GM12874 (cell line): Measurements from ENCODE around the gene GSTCD.

Experiments
- TF ChIP-seq, protein P1 (sequence below): IDR thresholded peaks from 2 replicates; pipeline ENCODE4 v1.5.1; 2011; ENCODE audit warnings: low read depth, mild to moderate bottlenecking, control low read depth, low read length, moderate library complexity; ENCODE audit not compliant: insufficient read depth

Gene GSTCD

DNA sequence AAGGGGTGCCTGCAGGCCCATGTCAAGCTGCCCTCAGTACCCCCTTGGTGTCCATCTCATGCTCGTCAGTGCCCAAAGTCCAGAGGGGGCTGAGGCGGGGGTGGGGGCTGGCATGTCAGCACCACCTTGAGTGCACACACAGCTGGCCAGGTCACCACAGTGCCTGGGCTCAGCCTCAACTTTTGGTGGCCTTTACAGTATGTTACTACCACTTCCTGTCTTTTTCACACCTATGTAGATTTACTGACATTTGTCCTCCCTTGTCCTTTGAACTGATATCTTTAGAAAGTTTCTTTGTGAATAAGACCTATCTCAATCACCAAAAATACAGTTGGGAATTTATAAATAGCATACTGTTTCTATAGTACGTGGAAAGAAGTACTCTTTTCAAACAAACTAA is 128.0 kb downstream of the GSTCD start:
- TF ChIP-seq, protein P1, sequence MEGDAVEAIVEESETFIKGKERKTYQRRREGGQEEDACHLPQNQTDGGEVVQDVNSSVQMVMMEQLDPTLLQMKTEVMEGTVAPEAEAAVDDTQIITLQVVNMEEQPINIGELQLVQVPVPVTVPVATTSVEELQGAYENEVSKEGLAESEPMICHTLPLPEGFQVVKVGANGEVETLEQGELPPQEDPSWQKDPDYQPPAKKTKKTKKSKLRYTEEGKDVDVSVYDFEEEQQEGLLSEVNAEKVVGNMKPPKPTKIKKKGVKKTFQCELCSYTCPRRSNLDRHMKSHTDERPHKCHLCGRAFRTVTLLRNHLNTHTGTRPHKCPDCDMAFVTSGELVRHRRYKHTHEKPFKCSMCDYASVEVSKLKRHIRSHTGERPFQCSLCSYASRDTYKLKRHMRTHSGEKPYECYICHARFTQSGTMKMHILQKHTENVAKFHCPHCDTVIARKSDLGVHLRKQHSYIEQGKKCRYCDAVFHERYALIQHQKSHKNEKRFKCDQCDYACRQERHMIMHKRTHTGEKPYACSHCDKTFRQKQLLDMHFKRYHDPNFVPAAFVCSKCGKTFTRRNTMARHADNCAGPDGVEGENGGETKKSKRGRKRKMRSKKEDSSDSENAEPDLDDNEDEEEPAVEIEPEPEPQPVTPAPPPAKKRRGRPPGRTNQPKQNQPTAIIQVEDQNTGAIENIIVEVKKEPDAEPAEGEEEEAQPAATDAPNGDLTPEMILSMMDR, result no peak

DNA sequence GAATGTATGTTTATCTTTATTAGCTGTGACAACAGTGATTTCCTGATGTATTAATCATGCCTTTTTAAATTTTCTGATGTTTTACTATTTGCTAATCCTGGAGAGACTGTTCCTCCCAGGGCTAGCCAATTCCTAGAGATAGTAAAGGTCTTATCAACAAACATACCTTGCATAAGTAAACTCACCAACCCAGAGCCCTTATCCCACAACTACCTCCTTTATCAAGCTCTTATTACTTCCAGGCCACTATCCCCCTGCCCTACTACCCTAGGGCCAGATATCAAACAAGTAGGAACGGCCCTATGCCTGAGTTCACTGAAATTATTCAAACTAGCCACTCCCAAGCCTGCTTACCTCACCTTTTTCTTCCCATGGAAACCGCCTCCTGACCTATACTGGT is 128.5 kb downstream of the GSTCD start:
- TF ChIP-seq, protein P1, result no peak

DNA sequence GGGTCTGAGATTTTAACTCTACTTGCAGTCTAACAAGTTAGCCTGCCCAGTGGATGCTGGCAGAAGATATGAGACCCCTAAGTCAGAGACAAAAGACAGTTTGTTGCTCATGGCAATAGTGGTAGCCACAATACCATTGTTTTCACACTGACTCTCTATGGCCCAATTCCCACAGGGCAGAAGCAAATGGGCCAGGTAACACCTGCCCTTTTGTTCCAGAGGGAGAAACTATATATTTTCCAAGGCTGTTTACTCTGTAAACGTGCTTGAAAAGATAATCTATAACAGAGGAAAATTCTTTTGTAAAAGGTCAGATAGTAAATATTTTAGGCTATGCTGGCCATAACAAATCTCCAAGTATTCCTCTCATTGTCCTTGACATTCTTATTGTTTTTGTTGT is 129.5 kb downstream of the GSTCD start:
- TF ChIP-seq, protein P1, result no peak

GRCh38 chr4:105840426-105841174 is 132.0 kb downstream of the GSTCD start:
- TF ChIP-seq, protein P1, result no peak

DNA sequence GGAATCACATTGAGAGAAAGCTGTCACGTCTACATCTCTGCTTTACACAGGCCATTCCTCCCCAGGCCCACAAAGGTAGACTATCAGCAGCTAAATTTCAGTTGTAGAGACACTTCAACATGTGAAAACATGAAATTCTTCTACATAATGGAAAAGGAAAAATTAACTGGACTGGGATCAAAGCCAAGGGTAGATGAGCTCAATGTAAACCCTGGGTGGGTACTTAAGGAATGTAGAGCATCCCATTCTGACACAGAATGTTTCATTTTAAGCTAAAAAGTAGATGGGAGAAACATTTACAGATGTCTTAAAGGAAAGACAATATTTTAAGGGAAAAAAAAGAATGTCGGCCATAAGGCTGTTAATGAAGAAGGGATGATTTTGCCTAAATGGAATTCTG is 135.4 kb downstream of the GSTCD start:
- TF ChIP-seq, protein P1, result no peak

DNA sequence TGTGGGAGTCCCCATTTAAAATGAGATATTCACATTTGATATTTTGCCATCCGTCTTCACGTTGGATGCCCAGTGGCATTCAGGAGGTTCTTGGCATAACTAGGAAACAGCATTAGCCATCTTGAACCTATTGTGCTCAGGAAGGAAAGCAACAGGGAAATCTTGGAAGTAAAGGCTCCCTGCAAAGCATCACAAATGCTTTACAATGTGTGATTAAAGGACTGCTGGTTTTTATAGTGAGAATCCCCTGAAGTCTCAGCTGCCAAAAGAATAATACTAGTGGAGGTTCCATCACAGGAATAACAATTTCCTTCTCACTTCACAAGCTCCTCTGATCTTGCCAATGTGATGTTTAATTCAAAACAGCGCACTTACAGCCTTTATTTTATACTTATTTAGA is 137.0 kb downstream of the GSTCD start:
- TF ChIP-seq, protein P1, result no peak

- TF ChIP-seq, protein P1, result no peak
Observed at GRCh38 chr4:105851196-105851595, 142.6 kb downstream of the GSTCD start.
